ENCODE measurements around the gene STAP1.

Gene STAP1

GRCh38 chr4:67571975-67572374 is 13.4 kb downstream of the STAP1 start:
- H3K4me1 ChIP-seq, result no peaks in the 10 kb centered on the region
- in situ Hi-C loops (cut with MboI; ENCODE audit: low sequenced_read_pairs), result no loop called here
- H3K9me3 ChIP-seq, result no peaks in the 10 kb centered on the region
- no peak overlapping the region for H3K4me3 ChIP-seq
- no peaks in the 10 kb centered on the region for H3K27me3 ChIP-seq (ENCODE audit: low read depth)
- DNase-seq (ENCODE audit: low spot score in 2 of 2), result no peak
- no peaks in the 10 kb centered on the region for H3K36me3 ChIP-seq (replicated peaks)

- H3K4me3 ChIP-seq, result no peak overlapping the region
- H3K9me3 ChIP-seq, result no peaks in the 10 kb centered on the region
- in situ Hi-C loops (cut with MboI; ENCODE audit: low sequenced_read_pairs), result no loop called here
- H3K36me3 ChIP-seq (replicated peaks), result no peaks in the 10 kb centered on the region
- DNase-seq (ENCODE audit: low spot score in 2 of 2), result no peak
- H3K27me3 ChIP-seq (ENCODE audit: low read depth), result no peaks in the 10 kb centered on the region
- no peaks in the 10 kb centered on the region for H3K4me1 ChIP-seq
These were observed 14.7 kb downstream of the STAP1 start for GRCh38 chr4:67573193-67573592.

GRCh38 chr4:67575232-67576058 is 16.9 kb downstream of the STAP1 start:
- H3K4me3 ChIP-seq, result no peak overlapping the region
- DNase-seq (ENCODE audit: low spot score in 2 of 2), result no peak
- in situ Hi-C loops (cut with MboI; ENCODE audit: low sequenced_read_pairs), result no loop called here
- H3K36me3 ChIP-seq (replicated peaks), result no peaks in the 10 kb centered on the region
- H3K4me1 ChIP-seq, result no peaks in the 10 kb centered on the region
- no peaks in the 10 kb centered on the region for H3K9me3 ChIP-seq
- H3K27me3 ChIP-seq (ENCODE audit: low read depth), result no peaks in the 10 kb centered on the region

- Histone ChIP-seq H3K9me3 (no peaks in the 10 kb centered on the region), H3K36me3 (replicated peaks) (no peaks in the 10 kb centered on the region), H3K4me3 (no peak overlapping the region), H3K4me1 (no peaks in the 10 kb centered on the region), H3K27me3 (ENCODE audit: low read depth) (no peaks in the 10 kb centered on the region)
- in situ Hi-C loops (cut with MboI; ENCODE audit: low sequenced_read_pairs), result no loop called here
- no peak for DNase-seq (ENCODE audit: low spot score in 2 of 2)
These were observed 17.5 kb downstream of the STAP1 start for GRCh38 chr4:67576059-67576466.

DNA sequence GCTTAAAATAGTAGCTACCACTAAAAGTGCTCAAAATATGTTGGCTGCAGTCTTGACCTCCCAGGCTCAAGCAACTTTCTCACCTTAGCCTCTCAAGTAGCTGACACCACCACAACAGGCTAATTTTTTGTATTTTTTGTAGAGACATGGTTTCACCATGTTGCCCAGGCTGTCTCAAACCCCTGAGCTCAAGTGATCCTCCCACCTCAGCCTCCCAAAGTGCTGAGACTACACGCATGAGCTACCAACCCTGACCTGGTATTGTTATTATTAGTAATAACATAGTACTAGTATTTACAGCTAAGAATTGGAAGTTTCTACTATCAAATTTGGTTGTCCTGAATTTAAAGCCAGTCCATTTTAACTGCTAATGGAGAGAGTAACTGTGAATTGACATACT is 18.0 kb downstream of the STAP1 start:
- Histone ChIP-seq H3K36me3 (replicated peaks) (no peaks in the 10 kb centered on the region), H3K9me3 (no peaks in the 10 kb centered on the region), H3K27me3 (ENCODE audit: low read depth) (no peaks in the 10 kb centered on the region), H3K4me1 (no peaks in the 10 kb centered on the region), H3K4me3 (no peak overlapping the region)
- in situ Hi-C loops (cut with MboI; ENCODE audit: low sequenced_read_pairs), result no loop called here
- no peak for DNase-seq (ENCODE audit: low spot score in 2 of 2)

DNA sequence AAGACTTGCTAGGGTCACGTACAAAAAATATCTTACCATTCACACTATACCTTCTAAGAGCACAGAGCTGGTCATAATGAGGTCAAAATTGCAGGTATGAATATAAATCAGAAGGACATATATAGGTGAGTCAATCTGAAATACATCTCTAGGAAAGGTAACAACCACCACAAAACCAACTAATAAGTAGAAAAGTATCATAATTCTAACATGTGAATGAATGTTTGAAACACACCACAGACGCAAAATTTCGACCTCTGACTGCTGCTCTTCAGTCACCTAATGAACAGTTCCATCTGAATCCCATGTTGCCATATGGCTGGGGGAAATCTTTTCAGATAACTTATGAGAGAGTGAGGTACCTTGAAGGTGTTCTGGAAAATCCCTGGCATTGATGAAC is 22.1 kb downstream of the STAP1 start:
- in situ Hi-C loops (cut with MboI; ENCODE audit: low sequenced_read_pairs), result no loop called here

DNA sequence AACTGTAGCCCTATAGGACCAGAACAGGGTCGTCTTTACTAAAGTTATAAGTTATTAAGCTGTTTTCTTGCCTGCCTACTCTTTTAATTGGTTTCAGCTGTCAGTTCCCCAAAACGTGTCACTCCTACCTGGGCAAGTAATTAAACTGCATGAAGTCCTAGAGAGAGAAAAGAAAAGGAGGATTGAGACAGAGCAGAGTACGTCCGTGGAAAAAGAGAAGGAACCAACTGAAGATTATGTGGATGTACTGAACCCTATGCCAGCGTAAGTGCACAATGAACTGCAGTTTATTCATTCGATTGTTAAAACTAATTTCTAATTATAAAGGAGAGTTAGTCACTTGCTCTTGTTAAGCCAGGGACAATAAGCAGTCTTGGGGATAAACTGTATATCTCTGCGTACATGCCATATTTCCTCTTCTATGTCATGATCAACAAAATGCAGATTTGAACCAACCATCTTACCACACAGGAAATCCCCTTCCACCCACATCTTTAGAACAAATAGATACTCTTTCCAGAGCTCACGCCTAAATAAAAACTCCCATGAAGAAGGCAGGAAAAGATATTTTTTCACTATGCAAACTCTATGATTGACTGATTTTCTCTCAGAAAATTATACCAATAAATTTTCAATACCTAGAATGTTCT is 22.8 kb downstream of the STAP1 start:
- Histone ChIP-seq H3K27me3 (ENCODE audit: low read depth) (no peaks in the 10 kb centered on the region), H3K36me3 (replicated peaks) (no peaks in the 10 kb centered on the region), H3K4me3 (no peak overlapping the region), H3K9me3 (no peaks in the 10 kb centered on the region), H3K4me1 (no peaks in the 10 kb centered on the region)
- no peak for DNase-seq (ENCODE audit: low spot score in 2 of 2)
- in situ Hi-C loops (cut with MboI; ENCODE audit: low sequenced_read_pairs), result no loop called here

More for the DNA sequence above, 22.1 kb downstream of the STAP1 start:
- H3K4me3 ChIP-seq, result no peak overlapping the region
- H3K9me3 ChIP-seq, result no peaks in the 10 kb centered on the region
- H3K4me1 ChIP-seq, result no peaks in the 10 kb centered on the region
- no peaks in the 10 kb centered on the region for H3K36me3 ChIP-seq (replicated peaks)
- no peaks in the 10 kb centered on the region for H3K27me3 ChIP-seq (ENCODE audit: low read depth)
- DNase-seq (ENCODE audit: low spot score in 2 of 2), result no peak

GRCh38 chr4:67581913-67582312 is 23.4 kb downstream of the STAP1 start:
- H3K4me3 ChIP-seq, result no peak overlapping the region
- no peak for DNase-seq (ENCODE audit: low spot score in 2 of 2)
- H3K9me3 ChIP-seq, result no peaks in the 10 kb centered on the region
- H3K4me1 ChIP-seq, result no peaks in the 10 kb centered on the region
- no peaks in the 10 kb centered on the region for H3K36me3 ChIP-seq (replicated peaks)
- in situ Hi-C loops (cut with MboI; ENCODE audit: low sequenced_read_pairs), result no loop called here
- H3K27me3 ChIP-seq (ENCODE audit: low read depth), result no peaks in the 10 kb centered on the region

DNA sequence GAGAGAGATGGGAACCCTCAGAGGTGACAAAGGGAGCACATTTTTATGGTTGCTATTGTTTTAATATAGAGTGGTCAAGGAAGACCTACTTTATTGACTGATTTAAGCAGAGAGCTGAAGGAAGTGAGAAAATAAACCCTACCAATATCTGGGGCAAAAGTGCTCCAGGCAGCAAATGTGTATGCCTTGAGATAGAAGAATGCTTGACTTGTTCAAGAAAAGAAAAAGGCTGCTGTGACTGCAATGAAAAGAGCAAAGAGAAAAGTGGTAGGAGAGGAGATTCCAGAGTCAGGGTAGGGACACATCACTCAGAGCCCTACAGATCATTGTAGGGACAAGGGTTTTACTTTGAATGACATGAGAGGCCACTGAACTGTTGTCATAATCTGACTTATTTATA is 26.0 kb downstream of the STAP1 start:
- Histone ChIP-seq H3K4me1 (no peaks in the 10 kb centered on the region), H3K9me3 (no peaks in the 10 kb centered on the region), H3K36me3 (replicated peaks) (no peaks in the 10 kb centered on the region), H3K4me3 (no peak overlapping the region), H3K27me3 (ENCODE audit: low read depth) (no peaks in the 10 kb centered on the region)
- DNase-seq (ENCODE audit: low spot score in 2 of 2), result no peak
- in situ Hi-C loops (cut with MboI; ENCODE audit: low sequenced_read_pairs), result no loop called here

DNA sequence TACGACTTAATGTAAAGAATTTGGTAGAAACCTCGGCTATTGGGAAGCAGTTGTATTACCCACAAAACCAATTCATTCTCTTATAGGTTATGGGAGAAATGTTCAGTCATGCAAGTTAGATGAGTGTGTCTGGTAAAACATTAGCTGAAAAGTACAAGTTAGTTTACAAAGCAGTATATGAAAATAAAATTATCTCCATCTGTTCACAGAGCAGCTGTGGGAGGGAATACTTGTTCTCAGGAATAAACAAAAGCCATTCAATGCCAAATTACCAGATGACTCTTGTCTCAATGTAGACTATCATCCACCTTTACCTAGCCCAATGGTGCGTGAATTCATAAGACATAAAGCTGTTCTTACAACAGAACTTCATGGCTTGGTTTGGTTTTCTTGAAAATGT is 28.6 kb downstream of the STAP1 start:
- in situ Hi-C loops (cut with MboI; ENCODE audit: low sequenced_read_pairs), result no loop called here
- Histone ChIP-seq H3K9me3 (no peaks in the 10 kb centered on the region), H3K4me1 (no peaks in the 10 kb centered on the region), H3K27me3 (ENCODE audit: low read depth) (no peaks in the 10 kb centered on the region), H3K36me3 (replicated peaks) (no peaks in the 10 kb centered on the region), H3K4me3 (no peak overlapping the region)
- DNase-seq (ENCODE audit: low spot score in 2 of 2), result no peak

- in situ Hi-C loops (cut with MboI; ENCODE audit: low sequenced_read_pairs), result no loop called here
- no peaks in the 10 kb centered on the region for H3K9me3 ChIP-seq
- H3K27me3 ChIP-seq (ENCODE audit: low read depth), result no peaks in the 10 kb centered on the region
- H3K4me3 ChIP-seq, result no peak overlapping the region
- H3K36me3 ChIP-seq (replicated peaks), result no peaks in the 10 kb centered on the region
- H3K4me1 ChIP-seq, result no peaks in the 10 kb centered on the region
- DNase-seq (ENCODE audit: low spot score in 2 of 2), result no peak
These were observed 35.2 kb downstream of the STAP1 start for GRCh38 chr4:67593741-67594175.

DNA sequence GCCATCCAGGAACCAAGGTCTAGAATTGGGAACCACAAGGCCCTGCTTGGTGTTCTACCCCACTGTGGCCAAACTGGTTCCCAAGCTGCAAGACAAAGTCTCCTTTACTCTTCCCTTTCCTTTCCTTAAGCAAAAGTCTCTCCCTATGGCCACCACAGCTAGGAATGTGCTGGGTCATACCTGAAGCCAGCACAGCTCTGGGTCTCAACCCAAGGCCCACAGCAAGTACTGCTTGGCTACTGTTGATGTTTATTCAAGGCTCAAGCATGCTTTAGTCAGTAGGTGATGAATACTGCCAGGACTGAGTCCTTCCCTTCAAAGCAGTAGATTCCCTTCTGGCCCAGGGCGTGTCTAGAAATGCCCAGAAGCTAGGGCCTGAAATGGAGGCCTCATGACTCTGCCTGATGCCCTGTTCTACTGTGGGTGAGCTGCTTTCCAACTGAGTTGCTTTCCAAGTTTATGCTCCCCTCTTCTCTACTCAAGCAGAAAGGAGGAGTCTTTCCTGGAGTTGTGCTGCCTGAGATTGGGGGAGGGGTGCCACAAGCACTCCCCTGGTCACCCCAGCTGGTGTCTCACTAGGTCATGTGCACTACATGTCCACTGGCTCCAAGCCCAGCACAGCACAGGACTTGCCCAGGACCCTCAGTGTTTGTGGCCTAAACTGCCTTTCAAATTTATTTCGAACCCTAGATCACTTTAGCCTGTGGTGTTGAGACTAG is 44.9 kb downstream of the STAP1 start:
- Histone ChIP-seq H3K27me3 (ENCODE audit: low read depth) (no peaks in the 10 kb centered on the region; the same call in 1 of the 2 replicates), H3K4me3 (no peak overlapping the region), H3K9me3 (no peaks in the 10 kb centered on the region), H3K4me1 (no peaks in the 10 kb centered on the region), H3K36me3 (replicated peaks) (no peaks in the 10 kb centered on the region)
- in situ Hi-C loops (cut with MboI; ENCODE audit: low sequenced_read_pairs), result no loop called here
- no peak for DNase-seq (ENCODE audit: low spot score in 2 of 2)

- H3K4me1 ChIP-seq, result no peaks in the 10 kb centered on the region
- H3K27me3 ChIP-seq (ENCODE audit: low read depth), result no peaks in the 10 kb centered on the region; the same call in 1 of the 2 replicates
- no peaks in the 10 kb centered on the region for H3K9me3 ChIP-seq
- no peaks in the 10 kb centered on the region for H3K36me3 ChIP-seq (replicated peaks)
- DNase-seq (ENCODE audit: low spot score in 2 of 2), result no peak
- no peak overlapping the region for H3K4me3 ChIP-seq
- in situ Hi-C loops (cut with MboI; ENCODE audit: low sequenced_read_pairs), result no loop called here
These were observed 45.5 kb downstream of the STAP1 start for GRCh38 chr4:67604029-67604381.

GRCh38 chr4:67604749-67605148 is 46.2 kb downstream of the STAP1 start:
- no peak for DNase-seq (ENCODE audit: low spot score in 2 of 2)
- H3K9me3 ChIP-seq, result no peaks in the 10 kb centered on the region
- in situ Hi-C loops (cut with MboI; ENCODE audit: low sequenced_read_pairs), result no loop called here
- H3K4me1 ChIP-seq, result no peaks in the 10 kb centered on the region
- no peaks in the 10 kb centered on the region for H3K36me3 ChIP-seq (replicated peaks)
- H3K4me3 ChIP-seq, result no peak overlapping the region
- no peaks in the 10 kb centered on the region; the same call in 1 of the 2 replicates for H3K27me3 ChIP-seq (ENCODE audit: low read depth)

Data from HAP-1 (cell line).